ENCODE results near the gene CCDC157.
"Not testable (repeated sequence)": the region's sequence is repeated elsewhere in the genome, so short reads cannot be mapped to it uniquely, and the experiment has no call there.

CCDC157 gene

GRCh38 chr22:30335236-30335635 lies 21.6 kb upstream of the CCDC157 start:
- H3K4me2 ChIP-seq (ENCODE audit: low read length, poor library complexity, severe bottlenecking), result no peak overlapping the region
- H2BK5ac ChIP-seq (ENCODE audit: low read depth, low read length, poor library complexity, severe bottlenecking), result no peak overlapping the region
- no peak overlapping the region for H2BK12ac ChIP-seq (ENCODE audit: low read length in 2 of 2)
- H3K79me1 ChIP-seq (replicated peaks; ENCODE audit: low read length, poor library complexity, severe bottlenecking), result peaks cover 30% of the 10 kb centered on the region
- no peaks in the 10 kb centered on the region for H3K4me1 ChIP-seq (ENCODE audit: control insufficient read depth, insufficient read depth, low read depth, low read length)
- no peak overlapping the region for H2AFZ ChIP-seq (ENCODE audit: low read depth, low read length)
- H4K91ac ChIP-seq (ENCODE audit: low read length), result no peak overlapping the region
- no peak overlapping the region for H3K9ac ChIP-seq (ENCODE audit: low read length)
- H3K14ac ChIP-seq (ENCODE audit: low read length in 2 of 2), result no peak overlapping the region
- no peak overlapping the region for H2AK5ac ChIP-seq (ENCODE audit: low read length, severe bottlenecking)
- no peaks in the 10 kb centered on the region for H3K27me3 ChIP-seq (ENCODE audit: control insufficient read depth in 1 of 2, insufficient read depth in 1 of 2, low read length in 2 of 2)
- H3K4ac ChIP-seq (ENCODE audit: low read depth in 1 of 2, low read length in 2 of 2), result no peak overlapping the region
- H3K18ac ChIP-seq (ENCODE audit: low read depth in 1 of 2, low read length in 2 of 2), result no peak overlapping the region
- WGBS, result 100% methylated on average over 1 of the region's 1 CpG
- no peak overlapping the region for H3K4me3 ChIP-seq (ENCODE audit: insufficient read depth in 1 of 2, low read depth in 1 of 2, low read length in 2 of 2)
- H4K8ac ChIP-seq (ENCODE audit: low read length), result no peak overlapping the region
- H3K36me3 ChIP-seq (ENCODE audit: control insufficient read depth in 1 of 2, insufficient read depth in 2 of 2, low read depth in 1 of 2, low read length in 2 of 2), result peaks cover 86 to 89% of the 10 kb centered on the region in 2 experiments
- no peak overlapping the region for H3K27ac ChIP-seq (ENCODE audit: low read length, poor library complexity, severe bottlenecking)
- no peak for DNase-seq
- H2BK120ac ChIP-seq (ENCODE audit: low read depth, low read length), result no peak overlapping the region
- H3K23ac ChIP-seq (ENCODE audit: low read length in 2 of 2), result no peak overlapping the region
- H2BK15ac ChIP-seq (ENCODE audit: low read depth, poor library complexity, severe bottlenecking), result no peak overlapping the region
- H3K9me3 ChIP-seq (ENCODE audit: control insufficient read depth, low read length), result no peaks in the 10 kb centered on the region

GRCh38 chr22:30336752-30337460 lies 19.9 kb upstream of the CCDC157 start:
- Histone ChIP-seq H2AFZ (ENCODE audit: low read depth, low read length) (no peak overlapping the region), H3K27ac (ENCODE audit: low read length, poor library complexity, severe bottlenecking) (no peak overlapping the region), H3K18ac (ENCODE audit: low read depth in 1 of 2, low read length in 2 of 2) (no peak overlapping the region), H3K4me1 (ENCODE audit: control insufficient read depth, insufficient read depth, low read depth, low read length) (no peaks in the 10 kb centered on the region), H2BK120ac (ENCODE audit: low read depth, low read length) (no peak overlapping the region), H4K8ac (ENCODE audit: low read length) (no peak overlapping the region), H3K4ac (ENCODE audit: low read depth in 1 of 2, low read length in 2 of 2) (no peak overlapping the region), H2BK15ac (ENCODE audit: low read depth, poor library complexity, severe bottlenecking) (no peak overlapping the region), H3K79me1 (replicated peaks; ENCODE audit: low read length, poor library complexity, severe bottlenecking) (peaks cover 33% of the 10 kb centered on the region), H4K91ac (ENCODE audit: low read length) (no peak overlapping the region), H3K4me2 (ENCODE audit: low read length, poor library complexity, severe bottlenecking) (no peak overlapping the region), H3K9ac (ENCODE audit: low read length) (no peak overlapping the region), H3K14ac (ENCODE audit: low read length in 2 of 2) (no peak overlapping the region), H3K27me3 (ENCODE audit: control insufficient read depth in 1 of 2, insufficient read depth in 1 of 2, low read length in 2 of 2) (no peaks in the 10 kb centered on the region), H3K9me3 (ENCODE audit: control insufficient read depth, low read length) (no peaks in the 10 kb centered on the region), H2BK12ac (ENCODE audit: low read length in 2 of 2) (no peak overlapping the region), H3K23ac (ENCODE audit: low read length in 2 of 2) (no peak overlapping the region), H2AK5ac (ENCODE audit: low read length, severe bottlenecking) (no peak overlapping the region), H2BK5ac (ENCODE audit: low read depth, low read length, poor library complexity, severe bottlenecking) (no peak overlapping the region), H3K4me3 (ENCODE audit: insufficient read depth in 1 of 2, low read depth in 1 of 2, low read length in 2 of 2) (no peak overlapping the region), H3K36me3 (ENCODE audit: control insufficient read depth in 1 of 2, insufficient read depth in 2 of 2, low read depth in 1 of 2, low read length in 2 of 2) (peaks cover 94 to 96% of the 10 kb centered on the region in 2 experiments)
- WGBS, result 100% methylated on average over 4 of the region's 4 CpGs
- DNase-seq, result no peak

- no peak overlapping the region for H4K91ac ChIP-seq (ENCODE audit: low read length)
- 97% methylated on average over 8 of the region's 8 CpGs for WGBS
- no peak overlapping the region for H3K9ac ChIP-seq (ENCODE audit: low read length)
- no peak overlapping the region for H3K4me3 ChIP-seq (ENCODE audit: insufficient read depth in 1 of 2, low read depth in 1 of 2, low read length in 2 of 2)
- no peak overlapping the region for H3K4me2 ChIP-seq (ENCODE audit: low read length, poor library complexity, severe bottlenecking)
- no peak for DNase-seq
- no peak overlapping the region for H4K8ac ChIP-seq (ENCODE audit: low read length)
- H3K4ac ChIP-seq (ENCODE audit: low read depth in 1 of 2, low read length in 2 of 2), result no peak overlapping the region
- no peaks in the 10 kb centered on the region for H3K4me1 ChIP-seq (ENCODE audit: control insufficient read depth, insufficient read depth, low read depth, low read length)
- no peak overlapping the region for H3K18ac ChIP-seq (ENCODE audit: low read depth in 1 of 2, low read length in 2 of 2)
- H3K27ac ChIP-seq (ENCODE audit: low read length, poor library complexity, severe bottlenecking), result no peak overlapping the region
- no peaks in the 10 kb centered on the region for H3K27me3 ChIP-seq (ENCODE audit: control insufficient read depth in 1 of 2, insufficient read depth in 1 of 2, low read length in 2 of 2)
- no peak overlapping the region for H3K23ac ChIP-seq (ENCODE audit: low read length in 2 of 2)
- H2BK5ac ChIP-seq (ENCODE audit: low read depth, low read length, poor library complexity, severe bottlenecking), result no peak overlapping the region
- H2AFZ ChIP-seq (ENCODE audit: low read depth, low read length), result no peak overlapping the region
- no peaks in the 10 kb centered on the region for H3K9me3 ChIP-seq (ENCODE audit: control insufficient read depth, low read length)
- no peak overlapping the region for H2BK15ac ChIP-seq (ENCODE audit: low read depth, poor library complexity, severe bottlenecking)
- peaks cover 35% of the 10 kb centered on the region for H3K79me1 ChIP-seq (replicated peaks; ENCODE audit: low read length, poor library complexity, severe bottlenecking)
- no peak overlapping the region for H2AK5ac ChIP-seq (ENCODE audit: low read length, severe bottlenecking)
- H2BK120ac ChIP-seq (ENCODE audit: low read depth, low read length), result no peak overlapping the region
- H3K36me3 ChIP-seq (ENCODE audit: control insufficient read depth in 1 of 2, insufficient read depth in 2 of 2, low read depth in 1 of 2, low read length in 2 of 2), result peaks cover 96 to 98% of the 10 kb centered on the region in 2 experiments
- H3K14ac ChIP-seq (ENCODE audit: low read length in 2 of 2), result no peak overlapping the region
- no peak overlapping the region for H2BK12ac ChIP-seq (ENCODE audit: low read length in 2 of 2)
Measured at GRCh38 chr22:30337461-30337778, 19.4 kb upstream of the CCDC157 start.

- not testable (repeated sequence) for H3K14ac ChIP-seq (ENCODE audit: low read length in 2 of 2); H3K27me3 ChIP-seq (ENCODE audit: control insufficient read depth in 1 of 2, insufficient read depth in 1 of 2, low read length in 2 of 2); H4K91ac ChIP-seq (ENCODE audit: low read length); H2BK120ac ChIP-seq (ENCODE audit: low read depth, low read length); H3K4ac ChIP-seq (ENCODE audit: low read depth in 1 of 2, low read length in 2 of 2); H2AFZ ChIP-seq (ENCODE audit: low read depth, low read length); H3K9ac ChIP-seq (ENCODE audit: low read length); H3K4me2 ChIP-seq (ENCODE audit: low read length, poor library complexity, severe bottlenecking); H3K23ac ChIP-seq (ENCODE audit: low read length in 2 of 2); H3K18ac ChIP-seq (ENCODE audit: low read depth in 1 of 2, low read length in 2 of 2); DNase-seq; H3K9me3 ChIP-seq (ENCODE audit: control insufficient read depth, low read length); H2BK15ac ChIP-seq (ENCODE audit: low read depth, poor library complexity, severe bottlenecking); H3K4me3 ChIP-seq (ENCODE audit: insufficient read depth in 1 of 2, low read depth in 1 of 2, low read length in 2 of 2); H4K8ac ChIP-seq (ENCODE audit: low read length); H2AK5ac ChIP-seq (ENCODE audit: low read length, severe bottlenecking); H3K4me1 ChIP-seq (ENCODE audit: control insufficient read depth, insufficient read depth, low read depth, low read length); H2BK5ac ChIP-seq (ENCODE audit: low read depth, low read length, poor library complexity, severe bottlenecking); H3K27ac ChIP-seq (ENCODE audit: low read length, poor library complexity, severe bottlenecking); H2BK12ac ChIP-seq (ENCODE audit: low read length in 2 of 2)
- Histone ChIP-seq H3K79me1 (replicated peaks; ENCODE audit: low read length, poor library complexity, severe bottlenecking) (peaks cover 41% of the 10 kb centered on the region), H3K36me3 (ENCODE audit: control insufficient read depth in 1 of 2, insufficient read depth in 2 of 2, low read depth in 1 of 2, low read length in 2 of 2) (peaks cover 96 to 97% of the 10 kb centered on the region in 2 experiments)
- 97% methylated on average over 9 of the region's 9 CpGs for WGBS
Measured at GRCh38 chr22:30338341-30338740, 18.5 kb upstream of the CCDC157 start.
